B cell (primary cell): Measurements from ENCODE around the gene CCDC180. TPM values are rescaled to one million over a fixed set of nuclear protein-coding genes. Genes with fewer than 3 reads are reported as not detected.

Experiments
- ATAC-seq: fragments of 200-7000 bp; cut with Tn5 transposase; one replicate; pipeline ENCODE4 v1.10.0; 2021; ENCODE audit warnings: low read depth, mild to moderate bottlenecking, moderate number of reproducible peaks, moderate library complexity
- CTCF ChIA-PET: fragments of 350-600 bp; sonication (Branson Sonifier 250); formaldehyde crosslinking; loops from one replicate; lab custom pipeline; 2021; ENCODE audit warnings: antibody characterized with exemption, inconsistent platforms; lab: Charles Lee
- POLR2A ChIA-PET: fragments of 350-600 bp; sonication (Branson Sonifier 250); formaldehyde crosslinking; loops from one replicate; lab custom pipeline; 2021; ENCODE audit warnings: antibody characterized with exemption; lab: Charles Lee
- DNase-seq: peaks from one replicate; pipeline ENCODE4 v3.0.0; 2013
- H2AFZ ChIP-seq: 2 replicates; pipeline ENCODE4 v1.6.1; 2012; ENCODE audit warnings: mild to moderate bottlenecking, low read depth, low read length; ENCODE audit not compliant: insufficient read depth, poor library complexity, severe bottlenecking
- H3K27ac ChIP-seq, 2 donors: 1 replicate in 1 of 2; 2 replicates in 1 of 2; pipeline ENCODE4 v1.5.1; 2012 to 2013; ENCODE audit warnings: low read length in 2 of 2, mild to moderate bottlenecking in 2 of 2, moderate library complexity in 1 of 2
- H3K27me3 ChIP-seq, 4 experiments: fragments of 200-600 bp in 1 of 4; sonication (generic) in 1 of 4; replicated peaks in 1 of 4; 1 replicate in 2 of 4; 2 replicates in 2 of 4; pipeline versions ENCODE4 v1.6.1 to v1.7.0; 2013 to 2016; ENCODE audit warnings: low read length in 3 of 4, mild to moderate bottlenecking in 2 of 4, mixed read lengths in 1 of 4, moderate library complexity in 1 of 4; ENCODE audit not compliant: insufficient read depth in 4 of 4, control insufficient read depth in 3 of 4; ENCODE audit errors: control extremely low read depth in 1 of 4
- H3K36me3 ChIP-seq, 2 experiments: replicated peaks in 1 of 2; 1 replicate in 1 of 2; 2 replicates in 1 of 2; pipeline versions ENCODE4 v1.6.1 to v1.7.1; 2013; ENCODE audit warnings: low read length in 1 of 2; ENCODE audit not compliant: insufficient read depth in 2 of 2, control insufficient read depth in 1 of 2; ENCODE audit errors: control extremely low read depth in 1 of 2, extremely low read depth in 1 of 2
- H3K4me1 ChIP-seq, 2 donors: fragments of 200-600 bp in 1 of 2; sonication (generic) in 1 of 2; 1 replicate in 1 of 2; 2 replicates in 1 of 2; pipeline versions ENCODE4 v1.5.1 to v1.6.1; 2013 to 2017; ENCODE audit warnings: low read length in 2 of 2; ENCODE audit not compliant: control insufficient read depth in 2 of 2, insufficient read depth in 2 of 2
- H3K4me2 ChIP-seq: replicated peaks from 2 replicates; pipeline ENCODE3; 2012; ENCODE audit warnings: mild to moderate bottlenecking, low read depth, low read length; ENCODE audit not compliant: poor library complexity, severe bottlenecking
- H3K4me3 ChIP-seq, 5 experiments: fragments of 200-600 bp in 1 of 5; sonication (generic) in 1 of 5; 1 replicate in 3 of 5; 2 replicates in 2 of 5; pipeline versions ENCODE4 v1.5.1 to v1.7.0; 2011 to 2016; ENCODE audit warnings: low read length in 4 of 5, mild to moderate bottlenecking in 4 of 5, low read depth in 2 of 5, control low read depth in 1 of 5, moderate library complexity in 1 of 5; ENCODE audit not compliant: insufficient read depth in 1 of 5; ENCODE audit errors: control extremely low read depth in 1 of 5, extremely low read depth in 1 of 5
- H3K79me2 ChIP-seq: fragments of 200-600 bp; sonication (generic); one replicate; pipeline ENCODE4 v1.6.0; 2016; ENCODE audit warnings: low read length; ENCODE audit not compliant: control insufficient read depth, insufficient read depth
- H3K9ac ChIP-seq: fragments of 200-600 bp; sonication (generic); 2 replicates; pipeline ENCODE4 v1.6.1; 2017; ENCODE audit warnings: mild to moderate bottlenecking, low read length, moderate library complexity
- H3K9me3 ChIP-seq, 3 donors: one replicate each; pipeline versions ENCODE4 v1.6.1 to v1.7.1; 2013; ENCODE audit warnings: low read length in 2 of 3; ENCODE audit not compliant: control insufficient read depth in 2 of 3, insufficient read depth in 1 of 3; ENCODE audit errors: control extremely low read depth in 1 of 3
- H4K20me1 ChIP-seq: 2 replicates; pipeline ENCODE4 v1.6.0; 2012; ENCODE audit warnings: mild to moderate bottlenecking, low read length; ENCODE audit not compliant: insufficient read depth, control insufficient read depth, poor library complexity, severe bottlenecking
- H3K27ac Mint-ChIP-seq: one replicate; pipeline ENCODE4 v1.8.0; 2021; ENCODE audit warnings: mixed read lengths
- H3K27me3 Mint-ChIP-seq: one replicate; pipeline ENCODE4 v1.8.0; 2021; ENCODE audit warnings: mixed read lengths
- H3K4me1 Mint-ChIP-seq: one replicate; pipeline ENCODE4 v1.8.0; 2021; ENCODE audit warnings: mixed read lengths
- H3K4me3 Mint-ChIP-seq: one replicate; pipeline ENCODE4 v1.8.0; 2021; ENCODE audit warnings: mixed read lengths
- H3K9me3 Mint-ChIP-seq: one replicate; pipeline ENCODE4 v1.8.0; 2022; ENCODE audit warnings: mixed read lengths; ENCODE audit not compliant: insufficient read depth
- CTCF ChIP-seq: fragments of 200-600 bp; IDR thresholded peaks from one replicate; pipeline ENCODE4 v1.8.0; 2022; ENCODE audit warnings: antibody characterized with exemption, mild to moderate bottlenecking
- EZH2 ChIP-seq: IDR thresholded peaks from 2 replicates; pipeline ENCODE4 v1.6.1; 2012; ENCODE audit warnings: borderline replicate concordance, low read depth, mild to moderate bottlenecking, moderate library complexity, low read length; ENCODE audit not compliant: insufficient read depth, poor library complexity, severe bottlenecking
- WGBS: methylation state at CpG from one replicate; pipeline ENCODE4 v1.1.5; 2013; ENCODE audit warnings: missing lambda C conversion rate; ENCODE audit not compliant: insufficient coverage; 5-methylcytosine and 5-hydroxymethylcytosine counted together
- intact Hi-C: fragments of 100-400 bp; cut with micrococcal nuclease; formaldehyde crosslinking; loops from one replicate; pipeline ENCODE4 v1.10.0; 2022
- polyA plus RNA-seq: library from polyadenylated mRNA; depleted of rRNA; stranded (reverse); fragments of >200 nt; gene quantifications from 2 replicates; pipeline ENCODE4 v1.2.3, GENCODE V29; 2012
- total RNA-seq, 2 donors: library from RNA; stranded (reverse); fragments of 120-200 nt in 1 of 2; gene quantifications; 1 replicate in 1 of 2; 2 replicates in 1 of 2; pipeline versions ENCODE4 v1.2.3 to v1.2.4, GENCODE V29; 2013 to 2022

CCDC180 gene
- total and polyA plus RNA-seq, 2 donors (not counting 1 experiment from before 2014, with no cell fraction given) = 4.4 to 7.1 TPM

- intact Hi-C loops = no loop called here
These were observed 9.4 kb downstream of the CCDC180 start for GRCh38 chr9:97316904-97317303.

GRCh38 chr9:97318433-97318832 is 11.0 kb downstream of the CCDC180 start:
- no peaks in the 10 kb centered on the region for H3K79me2 ChIP-seq
- no peaks in the 10 kb centered on the region for H3K9me3 ChIP-seq
- H3K27me3 ChIP-seq = no peaks in the 10 kb centered on the region
- ATAC-seq = no peak
- Mint-ChIP-seq H3K4me1 (no peaks in the 10 kb centered on the region), H3K27ac (no peak overlapping the region), H3K9me3 (no peaks in the 10 kb centered on the region), H3K4me3 (no peak overlapping the region), H3K27me3 (no peaks in the 10 kb centered on the region)
- no peak overlapping the region for H3K4me2 ChIP-seq
- H3K4me1 ChIP-seq = no peaks in the 10 kb centered on the region
- H4K20me1 ChIP-seq = no peaks in the 10 kb centered on the region
- WGBS = 95% methylated on average over 6 of the region's 6 CpGs
- POLR2A ChIA-PET = no interaction called here
- no peak overlapping the region for H3K9ac ChIP-seq
- no peak overlapping the region for H3K4me3 ChIP-seq
- intact Hi-C loops = no loop called here
- peaks cover 0 to 19% of the 10 kb centered on the region in 2 experiments for H3K36me3 ChIP-seq
- TF ChIP-seq CTCF (no peak), EZH2 (no peak)
- no peak overlapping the region for H3K27ac ChIP-seq
- CTCF ChIA-PET = no interaction called here
- DNase-seq = no peak
- no peak overlapping the region for H2AFZ ChIP-seq

More at GRCh38 chr9:97316904-97317303, 9.4 kb downstream of the CCDC180 start:
- Histone ChIP-seq H3K9me3 (no peaks in the 10 kb centered on the region), H4K20me1 (no peaks in the 10 kb centered on the region), H3K4me2 (no peak overlapping the region), H3K27ac (no peak overlapping the region), H3K27me3 (no peaks in the 10 kb centered on the region), H3K79me2 (no peaks in the 10 kb centered on the region), H2AFZ (no peak overlapping the region), H3K4me1 (no peaks in the 10 kb centered on the region), H3K4me3 (no peak overlapping the region), H3K36me3 (peaks cover 0 to 12% of the 10 kb centered on the region in 2 experiments), H3K9ac (no peak overlapping the region)
- CTCF ChIA-PET = no interaction called here
- ATAC-seq = no peak
- Mint-ChIP-seq H3K27me3 (no peaks in the 10 kb centered on the region), H3K9me3 (no peaks in the 10 kb centered on the region), H3K4me3 (no peak overlapping the region), H3K4me1 (no peaks in the 10 kb centered on the region), H3K27ac (no peak overlapping the region)
- POLR2A ChIA-PET = no interaction called here
- TF ChIP-seq CTCF = no peak
- TF ChIP-seq EZH2 = no peak
- DNase-seq = no peak
- WGBS = 98% methylated on average over 5 of the region's 7 CpGs
